ENCODE data around the gene FRMD3.

The FRMD3 gene

DNA sequence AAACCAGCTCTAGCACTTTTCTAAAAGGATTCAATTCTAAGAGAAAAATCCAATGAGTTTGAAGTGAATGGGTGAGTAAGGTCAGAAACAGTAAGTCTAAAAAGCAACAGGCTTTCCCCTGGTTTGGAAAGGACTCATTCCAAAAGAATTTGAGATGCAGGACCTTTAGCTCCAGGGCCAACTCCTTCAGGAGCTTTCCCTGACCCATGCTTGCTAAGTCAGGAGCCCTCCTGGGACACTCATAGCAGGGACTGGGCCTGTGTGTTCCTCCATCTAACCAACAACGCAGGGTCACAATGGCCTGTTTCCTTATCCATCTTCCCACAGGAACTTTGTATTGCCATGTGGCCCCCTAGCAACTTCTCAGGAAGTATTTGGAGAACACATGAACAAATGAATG, 198.8 kb downstream of the FRMD3 start:
- Histone ChIP-seq H3K23ac (ENCODE audit: low read depth, low read length, poor library complexity) (no peak overlapping the region), H2AFZ (ENCODE audit: low read length) (no peak overlapping the region), H2BK15ac (ENCODE audit: low read length) (no peak overlapping the region), H4K8ac (ENCODE audit: low read depth, low read length) (no peak overlapping the region), H2AK5ac (ENCODE audit: low read depth, low read length) (no peak overlapping the region), H3K9me3 (replicated peaks in 1 of 2; ENCODE audit: control insufficient read depth in 2 of 2, insufficient read depth in 1 of 2, low read depth in 1 of 2, low read length in 2 of 2) (peaks cover 0 to 4% of the 10 kb centered on the region in 2 donors), H2BK5ac (ENCODE audit: low read length) (no peak overlapping the region), H3K18ac (ENCODE audit: low read length) (no peak overlapping the region), H2BK120ac (ENCODE audit: low read depth, low read length) (no peak overlapping the region), H3K9ac (ENCODE audit: low read depth, low read length, poor library complexity) (no peak overlapping the region), H3K79me1 (ENCODE audit: low read depth, low read length) (no peaks in the 10 kb centered on the region), H3K4ac (ENCODE audit: low read length) (no peak overlapping the region), H3K27ac (replicated peaks; ENCODE audit: low read length) (no peak overlapping the region), H3K4me3 (ENCODE audit: low read length in 2 of 2) (no peak overlapping the region), H3K4me1 (ENCODE audit: control insufficient read depth in 2 of 2, insufficient read depth in 1 of 2, low read depth in 1 of 2, low read length in 2 of 2) (peaks cover 0 to 2% of the 10 kb centered on the region in 2 donors), H4K91ac (ENCODE audit: low read depth, low read length, poor library complexity) (no peak overlapping the region), H3K4me2 (ENCODE audit: insufficient read depth, low read length, poor library complexity, severe bottlenecking) (no peak overlapping the region), H2BK12ac (ENCODE audit: low read length) (no peak overlapping the region), H3K14ac (ENCODE audit: low read length) (no peak overlapping the region), H3K36me3 (replicated peaks in 1 of 2; ENCODE audit: control insufficient read depth in 2 of 2, insufficient read depth in 2 of 2, low read length in 2 of 2) (no peaks in the 10 kb centered on the region), H3K27me3 (ENCODE audit: control insufficient read depth in 3 of 3, insufficient read depth in 3 of 3, low read depth in 1 of 3, low read length in 3 of 3) (no peaks in the 10 kb centered on the region)
- no peak for DNase-seq (ENCODE audit: low spot score)
- WGBS, 2 donors (ENCODE audit: extremely low coverage in 2 of 2, insufficient read length in 2 of 2, insufficient replicate concordance in 1 of 2), result no CpG with 5 or more reads among the region's 1 CpG

DNA sequence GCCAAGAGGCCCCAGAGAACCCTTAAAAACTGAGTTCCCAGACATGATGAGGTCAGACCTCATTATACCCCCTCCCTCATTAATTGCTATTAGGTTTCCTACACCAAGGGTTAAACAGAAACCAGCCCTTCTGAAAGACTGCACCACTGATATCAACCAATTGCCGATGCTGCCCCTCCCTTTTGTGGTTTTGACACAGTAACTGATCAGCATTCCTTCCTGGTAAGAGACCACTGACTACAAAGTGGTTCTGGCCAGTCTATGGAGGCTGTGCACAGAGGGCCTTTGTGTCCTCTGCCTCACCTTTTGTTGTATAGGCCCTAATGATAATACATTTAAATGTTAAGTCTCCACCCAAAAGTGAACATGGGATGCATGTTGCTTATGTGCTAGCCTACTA, 201.5 kb downstream of the FRMD3 start:
- no peak overlapping the region for H3K4ac ChIP-seq (ENCODE audit: low read length)
- no peaks in the 10 kb centered on the region for H3K27me3 ChIP-seq (ENCODE audit: control insufficient read depth in 3 of 3, insufficient read depth in 3 of 3, low read depth in 1 of 3, low read length in 3 of 3)
- no peak overlapping the region for H3K4me3 ChIP-seq (ENCODE audit: low read length in 2 of 2)
- no peak overlapping the region for H4K8ac ChIP-seq (ENCODE audit: low read depth, low read length)
- H3K4me1 ChIP-seq (ENCODE audit: control insufficient read depth in 2 of 2, insufficient read depth in 1 of 2, low read depth in 1 of 2, low read length in 2 of 2), result no peaks in the 10 kb centered on the region
- H3K36me3 ChIP-seq (replicated peaks in 1 of 2; ENCODE audit: control insufficient read depth in 2 of 2, insufficient read depth in 2 of 2, low read length in 2 of 2), result no peaks in the 10 kb centered on the region
- no peak overlapping the region for H2BK120ac ChIP-seq (ENCODE audit: low read depth, low read length)
- peaks cover 0 to 4% of the 10 kb centered on the region in 2 donors for H3K9me3 ChIP-seq (replicated peaks in 1 of 2; ENCODE audit: control insufficient read depth in 2 of 2, insufficient read depth in 1 of 2, low read depth in 1 of 2, low read length in 2 of 2)
- H3K9ac ChIP-seq (ENCODE audit: low read depth, low read length, poor library complexity), result no peak overlapping the region
- DNase-seq (ENCODE audit: low spot score), result no peak
- no peak overlapping the region for H2AFZ ChIP-seq (ENCODE audit: low read length)
- no peak overlapping the region for H3K14ac ChIP-seq (ENCODE audit: low read length)
- no peak overlapping the region for H3K4me2 ChIP-seq (ENCODE audit: insufficient read depth, low read length, poor library complexity, severe bottlenecking)
- H3K79me1 ChIP-seq (ENCODE audit: low read depth, low read length), result no peaks in the 10 kb centered on the region
- no CpG with 5 or more reads among the region's 1 CpG for WGBS, 2 donors (ENCODE audit: extremely low coverage in 2 of 2, insufficient read length in 2 of 2, insufficient replicate concordance in 1 of 2)
- no peak overlapping the region for H2BK15ac ChIP-seq (ENCODE audit: low read length)
- H2BK12ac ChIP-seq (ENCODE audit: low read length), result no peak overlapping the region
- no peak overlapping the region for H3K18ac ChIP-seq (ENCODE audit: low read length)
- H3K27ac ChIP-seq (replicated peaks; ENCODE audit: low read length), result no peak overlapping the region
- H3K23ac ChIP-seq (ENCODE audit: low read depth, low read length, poor library complexity), result no peak overlapping the region
- no peak overlapping the region for H2AK5ac ChIP-seq (ENCODE audit: low read depth, low read length)
- no peak overlapping the region for H2BK5ac ChIP-seq (ENCODE audit: low read length)
- H4K91ac ChIP-seq (ENCODE audit: low read depth, low read length, poor library complexity), result no peak overlapping the region

DNA sequence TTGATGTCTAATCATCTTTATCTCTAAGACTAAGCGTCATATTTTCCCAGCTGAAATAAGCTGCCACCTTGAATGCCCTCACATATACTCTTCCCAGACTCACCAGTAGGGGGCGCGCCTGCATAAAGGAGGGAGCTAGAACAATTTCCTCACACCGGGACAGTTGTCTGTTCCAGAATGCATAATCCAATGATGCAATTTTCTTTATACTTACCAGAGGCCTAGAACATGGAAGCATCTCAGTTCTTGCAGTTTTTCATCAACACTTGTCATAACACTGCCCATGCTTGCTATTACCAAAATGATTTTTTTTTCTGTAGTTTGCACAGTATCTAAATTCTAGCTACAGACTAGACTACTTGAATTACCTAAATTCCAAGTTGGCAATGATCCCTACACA, 203.9 kb downstream of the FRMD3 start:
- Histone ChIP-seq H3K9ac (ENCODE audit: low read depth, low read length, poor library complexity) (no peak overlapping the region), H3K9me3 (replicated peaks in 1 of 2; ENCODE audit: control insufficient read depth in 2 of 2, insufficient read depth in 1 of 2, low read depth in 1 of 2, low read length in 2 of 2) (peaks cover 0 to 10% of the 10 kb centered on the region in 2 donors)

DNA sequence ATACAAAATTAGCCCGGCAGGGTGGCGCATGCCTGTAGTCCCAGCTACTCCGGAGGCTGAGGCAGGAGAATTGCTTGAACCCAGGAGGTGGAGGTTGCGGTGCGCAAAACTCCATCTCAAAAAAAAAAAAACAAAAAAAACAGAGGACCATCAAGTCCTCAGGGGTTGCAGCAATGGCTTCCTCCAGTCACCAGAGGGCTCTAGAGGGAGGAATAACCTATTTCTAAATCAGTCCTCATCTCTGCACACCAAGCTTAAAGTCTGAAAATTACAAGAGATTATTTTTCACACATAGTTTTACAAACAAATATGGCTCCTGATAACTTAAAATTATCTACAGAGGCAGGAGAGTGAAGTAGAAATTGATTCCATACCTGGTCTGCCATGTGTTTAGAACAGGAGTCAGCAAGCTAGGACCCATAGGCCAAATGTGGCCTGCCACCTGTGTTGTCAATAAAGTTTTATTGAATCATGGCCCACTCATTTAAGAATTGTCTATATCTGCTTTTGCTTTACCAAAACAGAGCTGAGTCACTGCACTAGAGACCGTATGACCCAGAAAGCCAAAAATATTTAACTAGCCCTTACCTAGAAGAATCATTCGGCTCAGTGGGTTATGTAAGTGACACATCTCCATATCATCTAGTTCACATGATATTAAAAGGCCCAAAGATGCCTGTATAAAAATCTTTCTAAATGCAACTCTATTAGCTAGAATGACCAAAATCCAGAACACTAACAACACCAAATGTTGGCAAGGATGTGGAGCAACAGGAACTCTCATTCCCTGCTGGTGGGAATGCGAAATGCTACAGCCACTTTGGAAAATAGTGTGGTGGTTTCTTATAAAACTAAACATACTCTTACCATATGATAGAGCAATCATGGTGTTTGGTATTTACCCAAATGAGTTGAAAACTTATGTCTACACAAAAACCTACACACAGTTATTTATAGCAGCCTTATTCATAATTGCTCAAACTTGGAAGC, 207.7 kb downstream of the FRMD3 start:
- H3K18ac ChIP-seq (ENCODE audit: low read length), result no peak overlapping the region
- H3K4me3 ChIP-seq (ENCODE audit: low read length in 2 of 2), result no peak overlapping the region
- WGBS, 2 donors (ENCODE audit: extremely low coverage in 2 of 2, insufficient read length in 2 of 2, insufficient replicate concordance in 1 of 2), result no CpG with 5 or more reads among the region's 8 CpGs

More for the DNA sequence above, 203.9 kb downstream of the FRMD3 start:
- H2AFZ ChIP-seq (ENCODE audit: low read length), result no peak overlapping the region
- no peak overlapping the region for H3K27ac ChIP-seq (replicated peaks; ENCODE audit: low read length)
- no CpG with 5 or more reads among the region's 4 CpGs for WGBS, 2 donors (ENCODE audit: extremely low coverage in 2 of 2, insufficient read length in 2 of 2, insufficient replicate concordance in 1 of 2)
- H3K4ac ChIP-seq (ENCODE audit: low read length), result no peak overlapping the region
- no peaks in the 10 kb centered on the region for H3K36me3 ChIP-seq (replicated peaks in 1 of 2; ENCODE audit: control insufficient read depth in 2 of 2, insufficient read depth in 2 of 2, low read length in 2 of 2)
- no peaks in the 10 kb centered on the region for H3K27me3 ChIP-seq (ENCODE audit: control insufficient read depth in 3 of 3, insufficient read depth in 3 of 3, low read depth in 1 of 3, low read length in 3 of 3)
- no peak overlapping the region for H4K91ac ChIP-seq (ENCODE audit: low read depth, low read length, poor library complexity)
- H2BK120ac ChIP-seq (ENCODE audit: low read depth, low read length), result no peak overlapping the region
- no peak overlapping the region for H4K8ac ChIP-seq (ENCODE audit: low read depth, low read length)
- no peaks in the 10 kb centered on the region for H3K4me1 ChIP-seq (ENCODE audit: control insufficient read depth in 2 of 2, insufficient read depth in 1 of 2, low read depth in 1 of 2, low read length in 2 of 2)
- no peak overlapping the region for H2BK12ac ChIP-seq (ENCODE audit: low read length)
- H2BK15ac ChIP-seq (ENCODE audit: low read length), result no peak overlapping the region
- H3K18ac ChIP-seq (ENCODE audit: low read length), result no peak overlapping the region
- H3K23ac ChIP-seq (ENCODE audit: low read depth, low read length, poor library complexity), result no peak overlapping the region
- no peak overlapping the region for H2AK5ac ChIP-seq (ENCODE audit: low read depth, low read length)
- no peaks in the 10 kb centered on the region for H3K79me1 ChIP-seq (ENCODE audit: low read depth, low read length)
- H3K4me2 ChIP-seq (ENCODE audit: insufficient read depth, low read length, poor library complexity, severe bottlenecking), result no peak overlapping the region
- no peak overlapping the region for H3K14ac ChIP-seq (ENCODE audit: low read length)
- H3K4me3 ChIP-seq (ENCODE audit: low read length in 2 of 2), result no peak overlapping the region
- H2BK5ac ChIP-seq (ENCODE audit: low read length), result no peak overlapping the region
- peak; percentile 75 for DNase-seq (ENCODE audit: low spot score)

More for the DNA sequence above, 207.7 kb downstream of the FRMD3 start:
- Histone ChIP-seq H3K27ac (replicated peaks; ENCODE audit: low read length) (no peak overlapping the region), H3K9me3 (replicated peaks in 1 of 2; ENCODE audit: control insufficient read depth in 2 of 2, insufficient read depth in 1 of 2, low read depth in 1 of 2, low read length in 2 of 2) (peaks cover 0 to 6% of the 10 kb centered on the region in 2 donors), H4K8ac (ENCODE audit: low read depth, low read length) (no peak overlapping the region), H2BK15ac (ENCODE audit: low read length) (no peak overlapping the region), H3K4me2 (ENCODE audit: insufficient read depth, low read length, poor library complexity, severe bottlenecking) (no peak overlapping the region), H3K23ac (ENCODE audit: low read depth, low read length, poor library complexity) (no peak overlapping the region), H2AK5ac (ENCODE audit: low read depth, low read length) (no peak overlapping the region), H2AFZ (ENCODE audit: low read length) (no peak overlapping the region), H3K4me1 (ENCODE audit: control insufficient read depth in 2 of 2, insufficient read depth in 1 of 2, low read depth in 1 of 2, low read length in 2 of 2) (peaks cover 3 to 6% of the 10 kb centered on the region in 2 donors), H2BK12ac (ENCODE audit: low read length) (no peak overlapping the region), H4K91ac (ENCODE audit: low read depth, low read length, poor library complexity) (no peak overlapping the region), H3K4ac (ENCODE audit: low read length) (no peak overlapping the region), H3K36me3 (replicated peaks in 1 of 2; ENCODE audit: control insufficient read depth in 2 of 2, insufficient read depth in 2 of 2, low read length in 2 of 2) (no peaks in the 10 kb centered on the region), H3K27me3 (ENCODE audit: control insufficient read depth in 3 of 3, insufficient read depth in 3 of 3, low read depth in 1 of 3, low read length in 3 of 3) (no peaks in the 10 kb centered on the region), H3K14ac (ENCODE audit: low read length) (no peak overlapping the region), H2BK120ac (ENCODE audit: low read depth, low read length) (no peak overlapping the region), H2BK5ac (ENCODE audit: low read length) (no peak overlapping the region), H3K9ac (ENCODE audit: low read depth, low read length, poor library complexity) (no peak overlapping the region), H3K79me1 (ENCODE audit: low read depth, low read length) (no peaks in the 10 kb centered on the region)
- no peak for DNase-seq (ENCODE audit: low spot score)

Measured in neuronal stem cell (in vitro differentiated cells).